H9 (cell line): ENCODE measurements around the gene FBXO30. TPM values are rescaled to one million over a fixed set of nuclear protein-coding genes. Genes with fewer than 3 reads are reported as not detected.

ENCODE experiments used
- DNase-seq: peaks from one replicate; pipeline ENCODE4 v3.0.0-alpha.2; 2017
- H2AFZ ChIP-seq: one replicate; pipeline ENCODE4 v1.6.1; 2013; ENCODE audit warnings: mild to moderate bottlenecking, low read length, control low read depth, moderate library complexity
- H2AK5ac ChIP-seq: 2 replicates; pipeline ENCODE4 v1.6.1; 2013; ENCODE audit warnings: low read length, control low read depth, mixed read lengths; ENCODE audit not compliant: insufficient read length
- H2BK120ac ChIP-seq: one replicate; pipeline ENCODE4 v1.6.1; 2013; ENCODE audit warnings: low read depth, mild to moderate bottlenecking, low read length, control low read depth, inconsistent platforms; ENCODE audit not compliant: poor library complexity, severe bottlenecking
- H2BK12ac ChIP-seq: 2 replicates; pipeline ENCODE4 v1.6.1; 2013; ENCODE audit warnings: low read length, control low read depth, mixed read lengths, low read depth; ENCODE audit not compliant: insufficient read length
- H2BK15ac ChIP-seq: 2 replicates; pipeline ENCODE4 v1.6.1; 2013; ENCODE audit warnings: low read depth, low read length, control low read depth
- H2BK20ac ChIP-seq: one replicate; pipeline ENCODE4 v1.6.1; 2013; ENCODE audit warnings: low read depth, mild to moderate bottlenecking, low read length, control low read depth, inconsistent platforms; ENCODE audit not compliant: poor library complexity, severe bottlenecking
- H2BK5ac ChIP-seq: 2 replicates; pipeline ENCODE4 v1.6.1; 2013; ENCODE audit warnings: low read length, control low read depth, mixed read lengths; ENCODE audit not compliant: insufficient read length
- H3K14ac ChIP-seq: 2 replicates; pipeline ENCODE4 v1.6.1; 2013; ENCODE audit warnings: low read length, control low read depth; ENCODE audit not compliant: insufficient read depth
- H3K18ac ChIP-seq: 2 replicates; pipeline ENCODE4 v1.6.1; 2013; ENCODE audit warnings: low read depth, mild to moderate bottlenecking, mixed read lengths, low read length, control low read depth; ENCODE audit not compliant: insufficient read length
- H3K23ac ChIP-seq: 2 replicates; pipeline ENCODE4 v1.6.1; 2013; ENCODE audit warnings: low read length, control low read depth, mixed read lengths, low read depth; ENCODE audit not compliant: insufficient read length
- H3K23me2 ChIP-seq: 2 replicates; pipeline ENCODE4 v1.6.1; 2013; ENCODE audit warnings: low read depth, mild to moderate bottlenecking, mixed read lengths, low read length, control low read depth; ENCODE audit not compliant: insufficient read length, poor library complexity, severe bottlenecking
- H3K27ac ChIP-seq: 2 replicates; pipeline ENCODE4 v1.5.1; 2013; ENCODE audit warnings: low read length, control low read depth, mixed read lengths, low read depth; ENCODE audit not compliant: insufficient read length
- H3K27me3 ChIP-seq: 2 replicates; pipeline ENCODE4 v1.6.1; 2013; ENCODE audit warnings: low read length, control low read depth, inconsistent platforms; ENCODE audit not compliant: insufficient read depth
- H3K4ac ChIP-seq: 2 replicates; pipeline ENCODE4 v1.6.1; 2013; ENCODE audit warnings: low read depth, mild to moderate bottlenecking, control low read depth, inconsistent platforms, low read length, moderate library complexity
- H3K4me1 ChIP-seq: 2 replicates; pipeline ENCODE4 v1.6.1; 2013; ENCODE audit warnings: low read length, control low read depth, inconsistent platforms; ENCODE audit not compliant: insufficient read depth
- H3K4me2 ChIP-seq: 2 replicates; pipeline ENCODE4 v1.6.1; 2013; ENCODE audit warnings: low read length, control low read depth, mixed read lengths; ENCODE audit not compliant: insufficient read length, insufficient read depth
- H3K56ac ChIP-seq: 2 replicates; pipeline ENCODE4 v1.6.1; 2013; ENCODE audit warnings: low read depth, mild to moderate bottlenecking, mixed read lengths, low read length, control low read depth; ENCODE audit not compliant: insufficient read length
- H3K79me1 ChIP-seq: 2 replicates; pipeline ENCODE4 v1.6.1; 2013; ENCODE audit warnings: low read depth, mild to moderate bottlenecking, moderate library complexity, low read length, control low read depth, inconsistent platforms; ENCODE audit not compliant: insufficient read depth, poor library complexity, severe bottlenecking
- H3K79me2 ChIP-seq: 2 replicates; pipeline ENCODE4 v1.6.1; 2013; ENCODE audit warnings: low read length, control low read depth, inconsistent platforms; ENCODE audit not compliant: insufficient read depth
- H3K9ac ChIP-seq: 2 replicates; pipeline ENCODE4 v1.6.1; 2013; ENCODE audit warnings: low read length, control low read depth, mixed read lengths; ENCODE audit not compliant: insufficient read length; ENCODE audit errors: extremely low read depth
- H3K9me3 ChIP-seq: one replicate; pipeline ENCODE4 v1.6.1; 2013; ENCODE audit warnings: low read depth, low read length, inconsistent platforms; ENCODE audit not compliant: control insufficient read depth
- H3T11ph ChIP-seq: one replicate; pipeline ENCODE4 v1.6.1; 2013; ENCODE audit warnings: mild to moderate bottlenecking, low read length, control low read depth, inconsistent platforms
- H4K20me1 ChIP-seq: one replicate; pipeline ENCODE4 v1.6.1; 2013; ENCODE audit not compliant: control insufficient read depth, insufficient read length, insufficient read depth
- H4K5ac ChIP-seq: 2 replicates; pipeline ENCODE4 v1.6.1; 2013; ENCODE audit warnings: low read depth, mild to moderate bottlenecking, mixed read lengths, low read length, control low read depth; ENCODE audit not compliant: insufficient read length
- H4K8ac ChIP-seq: replicated peaks from 2 replicates; pipeline ENCODE4 v1.6.1; 2013; ENCODE audit warnings: low read length, control low read depth, mixed read lengths, low read depth; ENCODE audit not compliant: insufficient read length
- H4K91ac ChIP-seq: 2 replicates; pipeline ENCODE4 v1.6.1; 2013; ENCODE audit warnings: low read depth, mild to moderate bottlenecking, moderate library complexity, mixed read lengths, low read length, control low read depth; ENCODE audit not compliant: insufficient read length
- H3K27ac Mint-ChIP-seq, 3 experiments: 2 replicates in 2 of 3; 3 replicates in 1 of 3; pipeline ENCODE4 v1.8.0; 2020 to 2021; ENCODE audit warnings: mixed read lengths in 3 of 3, mild to moderate bottlenecking in 1 of 3, moderate library complexity in 1 of 3
- H3K27me3 Mint-ChIP-seq: 2 replicates; pipeline ENCODE4 v1.8.0; 2021; ENCODE audit warnings: low read depth, mild to moderate bottlenecking, moderate library complexity, mixed read lengths
- H3K36me3 Mint-ChIP-seq, 3 experiments: 2 replicates in 2 of 3; 3 replicates in 1 of 3; pipeline ENCODE4 v1.8.0; 2020 to 2021; ENCODE audit warnings: low read depth in 3 of 3, mixed read lengths in 3 of 3; ENCODE audit not compliant: insufficient read depth in 1 of 3
- H3K4me1 Mint-ChIP-seq, 2 experiments: 2 replicates each; pipeline ENCODE4 v1.8.0; 2020; ENCODE audit warnings: mixed read lengths in 2 of 2
- H3K4me3 Mint-ChIP-seq, 2 experiments: 2 replicates in 1 of 2; 3 replicates in 1 of 2; pipeline ENCODE4 v1.8.0; 2020 to 2021; ENCODE audit warnings: mild to moderate bottlenecking in 2 of 2, mixed read lengths in 2 of 2, moderate library complexity in 1 of 2
- H3K9me3 Mint-ChIP-seq, 2 experiments: 2 replicates in 1 of 2; 3 replicates in 1 of 2; pipeline ENCODE4 v1.8.0; 2020; ENCODE audit warnings: mild to moderate bottlenecking in 2 of 2, mixed read lengths in 2 of 2, moderate library complexity in 1 of 2
- WGBS: extraction: QIAGEN DNeasy Blood & Tissue Kit; methylation state at CpG from one replicate; pipeline ENCODE4 v1.1.7; 2013; ENCODE audit warnings: missing lambda C conversion rate, low lambda C conversion rate, mixed read lengths; ENCODE audit not compliant: insufficient read length; ENCODE audit errors: extremely low coverage; 5-methylcytosine and 5-hydroxymethylcytosine counted together
- total RNA-seq: library from RNA; stranded (reverse); gene quantifications from 2 replicates; pipeline ENCODE4 v1.2.1, GENCODE V29; 2021
- TF ChIP-seq, protein P1 (sequence below): fragments of 200-600 bp; sonication (generic); conservative IDR thresholded peaks from 3 replicates; pipeline ENCODE4 v1.8.0; 2021; ENCODE audit warnings: antibody characterized with exemption, mild to moderate bottlenecking

The FBXO30 gene
- total RNA-seq, 1 experiment from 2014 or later = 16.9 TPM

DNA sequence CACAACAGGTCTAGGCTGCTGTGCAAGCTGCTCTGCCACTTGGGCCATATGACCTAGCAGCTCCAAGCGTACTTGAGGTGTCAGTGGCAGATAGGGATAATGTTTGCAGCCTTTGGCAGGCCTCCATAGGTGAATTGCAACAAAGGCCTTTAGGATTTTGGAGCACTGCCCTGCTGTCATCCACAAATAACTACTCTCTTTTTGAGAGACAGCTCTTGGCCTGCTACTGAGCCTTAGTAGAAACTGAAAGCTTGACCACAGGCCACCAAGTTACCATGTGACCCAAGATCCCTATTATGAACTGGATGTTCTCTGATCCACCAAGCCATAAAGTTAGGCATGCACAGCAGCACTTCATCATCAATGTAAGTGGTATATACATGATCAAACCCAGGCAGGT is 29.9 kb downstream of the FBXO30 start:
- no peaks in the 10 kb centered on the region for H4K20me1 ChIP-seq
- no peaks in the 10 kb centered on the region for H3K27me3 Mint-ChIP-seq
- no peaks in the 10 kb centered on the region for H3K23me2 ChIP-seq
- no peak overlapping the region for H3K23ac ChIP-seq
- H3K79me2 ChIP-seq = no peaks in the 10 kb centered on the region
- H3T11ph ChIP-seq = no peak overlapping the region
- no peak for DNase-seq
- H2AFZ ChIP-seq = no peak overlapping the region
- no peak overlapping the region for H3K27ac Mint-ChIP-seq
- H3K79me1 ChIP-seq = no peaks in the 10 kb centered on the region
- H3K36me3 Mint-ChIP-seq = peaks cover 14 to 23% (median 22%) of the 10 kb centered on the region in 3 experiments
- no peaks in the 10 kb centered on the region for H3K9me3 ChIP-seq
- H4K5ac ChIP-seq = no peak overlapping the region
- TF ChIP-seq, protein P1, sequence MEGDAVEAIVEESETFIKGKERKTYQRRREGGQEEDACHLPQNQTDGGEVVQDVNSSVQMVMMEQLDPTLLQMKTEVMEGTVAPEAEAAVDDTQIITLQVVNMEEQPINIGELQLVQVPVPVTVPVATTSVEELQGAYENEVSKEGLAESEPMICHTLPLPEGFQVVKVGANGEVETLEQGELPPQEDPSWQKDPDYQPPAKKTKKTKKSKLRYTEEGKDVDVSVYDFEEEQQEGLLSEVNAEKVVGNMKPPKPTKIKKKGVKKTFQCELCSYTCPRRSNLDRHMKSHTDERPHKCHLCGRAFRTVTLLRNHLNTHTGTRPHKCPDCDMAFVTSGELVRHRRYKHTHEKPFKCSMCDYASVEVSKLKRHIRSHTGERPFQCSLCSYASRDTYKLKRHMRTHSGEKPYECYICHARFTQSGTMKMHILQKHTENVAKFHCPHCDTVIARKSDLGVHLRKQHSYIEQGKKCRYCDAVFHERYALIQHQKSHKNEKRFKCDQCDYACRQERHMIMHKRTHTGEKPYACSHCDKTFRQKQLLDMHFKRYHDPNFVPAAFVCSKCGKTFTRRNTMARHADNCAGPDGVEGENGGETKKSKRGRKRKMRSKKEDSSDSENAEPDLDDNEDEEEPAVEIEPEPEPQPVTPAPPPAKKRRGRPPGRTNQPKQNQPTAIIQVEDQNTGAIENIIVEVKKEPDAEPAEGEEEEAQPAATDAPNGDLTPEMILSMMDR = no peak
- no peak overlapping the region for H3K4me2 ChIP-seq
- no peak overlapping the region for H2AK5ac ChIP-seq
- H2BK120ac ChIP-seq = no peak overlapping the region
- H3K14ac ChIP-seq = no peak overlapping the region
- no peak overlapping the region for H2BK12ac ChIP-seq
- H3K18ac ChIP-seq = no peak overlapping the region
- no peak overlapping the region for H3K56ac ChIP-seq
- no CpG with 5 or more reads among the region's 1 CpG for WGBS
- no peaks in the 10 kb centered on the region for H3K27me3 ChIP-seq
- no peaks in the 10 kb centered on the region for H3K4me1 ChIP-seq
- no peak overlapping the region for H4K8ac ChIP-seq
- no peak overlapping the region for H3K4ac ChIP-seq
- H3K9me3 Mint-ChIP-seq = peaks cover 7 to 12% of the 10 kb centered on the region in 2 experiments; a peak in 4 of 5 replicates
- H2BK5ac ChIP-seq = no peak overlapping the region
- H4K91ac ChIP-seq = no peak overlapping the region
- no peak overlapping the region for H3K9ac ChIP-seq
- no peak overlapping the region for H2BK20ac ChIP-seq
- no peak overlapping the region for H2BK15ac ChIP-seq
- no peak overlapping the region for H3K27ac ChIP-seq
- 0 out of 4 replicates have a peak, but pooled peaks cover 0 to 3% of the 10 kb centered on the region in 2 experiments for H3K4me1 Mint-ChIP-seq
- no peak overlapping the region for H3K4me3 Mint-ChIP-seq
